ENCODE results near the gene DPP6.
"Not testable (repeated sequence)": the region's sequence is repeated elsewhere in the genome, so short reads cannot be mapped to it uniquely, and the experiment has no call there.

DPP6 gene

GRCh38 chr7:154051643-154052529 is at the start of gene DPP6:
DPP6 (plus strand) TSS chr7:154052398.
- DNase-seq: not testable (repeated sequence)

- DNase-seq: not testable (repeated sequence)
Observed at GRCh38 chr7:154009423-154009911, 42.7 kb upstream of the DPP6 start.

GRCh38 chr7:154010726-154011568 is 41.3 kb upstream of the DPP6 start:
- DNase-seq: not testable (repeated sequence)

- DNase-seq: not testable (repeated sequence)
Observed at GRCh38 chr7:154012800-154013199, 39.4 kb upstream of the DPP6 start.

- not testable (repeated sequence) for DNase-seq
Observed at GRCh38 chr7:154015636-154016035, 36.6 kb upstream of the DPP6 start.

GRCh38 chr7:154018354-154018753 is 33.8 kb upstream of the DPP6 start:
- not testable (repeated sequence) for DNase-seq

- DNase-seq: not testable (repeated sequence)
Observed at GRCh38 chr7:154027805-154028204, 24.4 kb upstream of the DPP6 start.

- DNase-seq: not testable (repeated sequence)
Observed at GRCh38 chr7:154030476-154031080, 21.6 kb upstream of the DPP6 start.

GRCh38 chr7:154039466-154040165 is 12.6 kb upstream of the DPP6 start:
- DNase-seq: not testable (repeated sequence)

- not testable (repeated sequence) for DNase-seq
Observed at GRCh38 chr7:154050394-154050793, 1.8 kb upstream of the DPP6 start.

- not testable (repeated sequence) for DNase-seq
Observed at GRCh38 chr7:154051006-154051642, 1.1 kb upstream of the DPP6 start.

GRCh38 chr7:154052530-154053252 is 493 bp downstream of the DPP6 start:
- DNase-seq: not testable (repeated sequence)

GRCh38 chr7:154053466-154054312 is 1.5 kb downstream of the DPP6 start:
- DNase-seq: not testable (repeated sequence)

GRCh38 chr7:154054664-154055063 is 2.5 kb downstream of the DPP6 start:
- not testable (repeated sequence) for DNase-seq

GRCh38 chr7:154055491-154056106 is 3.4 kb downstream of the DPP6 start:
- peak; percentile 2 for DNase-seq

- not testable (repeated sequence) for DNase-seq
Observed at GRCh38 chr7:154058783-154059182, 6.6 kb downstream of the DPP6 start.

GRCh38 chr7:154060551-154060950 is 8.4 kb downstream of the DPP6 start:
- DNase-seq: not testable (repeated sequence)

GRCh38 chr7:154071833-154072232 is 19.6 kb downstream of the DPP6 start:
- DNase-seq: not testable (repeated sequence)

- not testable (repeated sequence) for DNase-seq
Observed at GRCh38 chr7:154072395-154073181, 20.4 kb downstream of the DPP6 start.

Data from NCI-H1048 (cell line).